Measurements from ENCODE around the gene ZFAND2A.

The ZFAND2A gene

DNA sequence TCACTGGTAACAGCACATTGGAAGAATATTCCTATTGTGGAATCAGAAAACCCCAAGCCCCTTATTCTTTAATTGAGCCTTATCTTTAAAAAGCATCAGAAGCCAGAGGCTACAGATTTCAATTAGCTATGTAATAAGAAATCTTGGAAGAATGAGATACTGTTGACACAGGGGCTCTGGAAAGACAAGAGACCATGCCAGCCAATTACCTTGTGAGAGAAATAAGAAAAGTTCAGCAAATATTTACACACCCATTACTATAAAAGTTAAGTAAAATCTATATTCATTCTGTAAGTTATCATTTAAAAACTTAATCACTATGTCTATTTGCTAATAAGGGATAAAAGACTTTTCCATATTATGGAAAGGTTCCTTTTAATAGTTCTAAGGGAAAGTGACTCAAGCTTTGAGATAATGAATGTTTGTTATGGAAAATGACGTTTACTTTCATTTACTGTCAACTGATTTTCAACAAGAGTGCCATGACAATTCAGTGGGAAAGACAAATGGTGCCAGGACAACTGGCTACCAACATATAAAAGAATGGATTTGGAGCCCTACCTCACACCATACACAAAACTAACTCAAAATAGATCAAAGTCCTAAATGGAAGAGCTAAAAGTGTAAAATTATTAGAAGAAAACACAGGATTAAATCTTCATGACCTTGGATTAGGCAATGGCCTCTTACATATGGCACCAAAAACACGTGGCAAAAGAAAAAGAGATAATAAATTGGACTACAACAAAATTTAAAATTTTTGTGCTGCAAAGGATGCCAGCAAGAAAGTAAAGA lies 28.3 kb downstream of the ZFAND2A start:
- no peak for TF ChIP-seq EP300 (IDR thresholded peaks at IDR 0.05; ENCODE audit: borderline replicate concordance)
- TF ChIP-seq TEAD4 (IDR thresholded peaks at IDR 0.05): no peak
- TF ChIP-seq CREB1 (IDR thresholded peaks at IDR 0.05; ENCODE audit: low read depth): no peak
- TF ChIP-seq YY1 (IDR thresholded peaks at IDR 0.05; ENCODE audit: low read depth): no peak
- TF ChIP-seq ZBTB7A (IDR thresholded peaks at IDR 0.05; ENCODE audit: low read depth): no peak
- TF ChIP-seq FOXM1 (IDR thresholded peaks at IDR 0.05; ENCODE audit: borderline replicate concordance, low read depth): no peak
- no peak for TF ChIP-seq TCF12 (IDR thresholded peaks at IDR 0.05; ENCODE audit: low read depth)
- TF ChIP-seq, protein P1, sequence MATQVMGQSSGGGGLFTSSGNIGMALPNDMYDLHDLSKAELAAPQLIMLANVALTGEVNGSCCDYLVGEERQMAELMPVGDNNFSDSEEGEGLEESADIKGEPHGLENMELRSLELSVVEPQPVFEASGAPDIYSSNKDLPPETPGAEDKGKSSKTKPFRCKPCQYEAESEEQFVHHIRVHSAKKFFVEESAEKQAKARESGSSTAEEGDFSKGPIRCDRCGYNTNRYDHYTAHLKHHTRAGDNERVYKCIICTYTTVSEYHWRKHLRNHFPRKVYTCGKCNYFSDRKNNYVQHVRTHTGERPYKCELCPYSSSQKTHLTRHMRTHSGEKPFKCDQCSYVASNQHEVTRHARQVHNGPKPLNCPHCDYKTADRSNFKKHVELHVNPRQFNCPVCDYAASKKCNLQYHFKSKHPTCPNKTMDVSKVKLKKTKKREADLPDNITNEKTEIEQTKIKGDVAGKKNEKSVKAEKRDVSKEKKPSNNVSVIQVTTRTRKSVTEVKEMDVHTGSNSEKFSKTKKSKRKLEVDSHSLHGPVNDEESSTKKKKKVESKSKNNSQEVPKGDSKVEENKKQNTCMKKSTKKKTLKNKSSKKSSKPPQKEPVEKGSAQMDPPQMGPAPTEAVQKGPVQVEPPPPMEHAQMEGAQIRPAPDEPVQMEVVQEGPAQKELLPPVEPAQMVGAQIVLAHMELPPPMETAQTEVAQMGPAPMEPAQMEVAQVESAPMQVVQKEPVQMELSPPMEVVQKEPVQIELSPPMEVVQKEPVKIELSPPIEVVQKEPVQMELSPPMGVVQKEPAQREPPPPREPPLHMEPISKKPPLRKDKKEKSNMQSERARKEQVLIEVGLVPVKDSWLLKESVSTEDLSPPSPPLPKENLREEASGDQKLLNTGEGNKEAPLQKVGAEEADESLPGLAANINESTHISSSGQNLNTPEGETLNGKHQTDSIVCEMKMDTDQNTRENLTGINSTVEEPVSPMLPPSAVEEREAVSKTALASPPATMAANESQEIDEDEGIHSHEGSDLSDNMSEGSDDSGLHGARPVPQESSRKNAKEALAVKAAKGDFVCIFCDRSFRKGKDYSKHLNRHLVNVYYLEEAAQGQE (IDR thresholded peaks at IDR 0.05; ENCODE audit: low read depth): no peak
- TF ChIP-seq CEBPB (IDR thresholded peaks at IDR 0.05): no peak
- TF ChIP-seq NFIC (IDR thresholded peaks at IDR 0.05): no peak
- TF ChIP-seq TAF1 (IDR thresholded peaks at IDR 0.05; ENCODE audit: low read depth): no peak
- TF ChIP-seq EGR1 (IDR thresholded peaks at IDR 0.05): no peak

DNA sequence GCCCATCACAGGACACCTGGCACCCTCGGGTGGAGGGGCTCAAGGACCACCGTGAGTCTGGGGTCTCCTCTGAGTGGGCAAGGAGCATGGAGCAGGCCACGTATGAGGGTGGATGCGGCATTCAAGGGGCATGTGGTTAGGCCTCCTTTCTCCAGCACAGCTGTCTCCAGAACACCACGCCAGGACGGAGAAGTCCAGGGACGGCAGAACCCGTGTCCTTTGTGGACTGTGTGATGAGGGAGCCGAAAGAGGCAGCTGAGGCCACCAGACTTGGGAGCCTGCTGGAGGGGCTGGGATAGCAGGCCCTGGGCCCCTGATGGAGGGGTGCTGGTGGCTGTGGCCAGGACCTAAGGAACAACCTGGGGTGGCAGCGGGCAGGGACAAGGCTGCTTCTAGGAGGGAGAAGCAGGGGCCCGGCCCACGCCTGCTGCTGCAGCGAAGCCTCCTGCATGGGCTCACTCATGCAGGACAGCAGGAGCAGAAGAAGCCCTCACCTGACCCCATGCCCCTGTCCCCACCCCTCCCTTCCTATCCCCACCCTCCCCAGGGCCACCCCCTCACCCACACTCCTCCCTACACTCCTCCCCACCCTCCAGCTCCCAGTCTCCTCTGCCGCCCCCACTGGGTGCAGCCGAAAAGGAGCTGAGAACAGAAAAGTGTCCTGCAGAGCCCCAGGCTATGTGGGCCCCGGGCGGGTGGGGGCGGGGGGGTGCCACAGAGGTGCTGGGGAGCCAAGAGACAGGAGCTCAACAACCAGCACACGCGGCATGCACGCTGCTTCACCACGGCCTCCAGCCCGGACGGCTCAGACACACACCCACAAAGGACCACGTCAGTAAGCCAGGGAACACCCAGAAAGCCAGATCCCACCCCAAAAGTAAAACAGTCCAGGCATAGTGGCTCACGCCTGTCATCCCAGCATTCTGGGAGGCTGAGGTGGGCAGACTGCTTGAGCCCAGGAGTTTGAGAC lies 29.7 kb downstream of the ZFAND2A start:
- TF ChIP-seq, protein P1 (IDR thresholded peaks at IDR 0.05; ENCODE audit: low read depth): no peak
- TF ChIP-seq ZBTB7A (IDR thresholded peaks at IDR 0.05; ENCODE audit: low read depth) (no peak), FOXM1 (IDR thresholded peaks at IDR 0.05; ENCODE audit: borderline replicate concordance, low read depth) (no peak), RAD21 (IDR thresholded peaks at IDR 0.05; ENCODE audit: low read depth) (no peak), CEBPB (IDR thresholded peaks at IDR 0.05) (no peak), CREB1 (IDR thresholded peaks at IDR 0.05; ENCODE audit: low read depth) (no peak), TEAD4 (IDR thresholded peaks at IDR 0.05) (no peak), YY1 (IDR thresholded peaks at IDR 0.05; ENCODE audit: low read depth) (no peak), EGR1 (IDR thresholded peaks at IDR 0.05) (no peak), EP300 (IDR thresholded peaks at IDR 0.05; ENCODE audit: borderline replicate concordance) (no peak), TAF1 (IDR thresholded peaks at IDR 0.05; ENCODE audit: low read depth) (no peak), TCF12 (IDR thresholded peaks at IDR 0.05; ENCODE audit: low read depth) (no peak), NFIC (IDR thresholded peaks at IDR 0.05) (no peak)
- TF ChIP-seq, protein P2, sequence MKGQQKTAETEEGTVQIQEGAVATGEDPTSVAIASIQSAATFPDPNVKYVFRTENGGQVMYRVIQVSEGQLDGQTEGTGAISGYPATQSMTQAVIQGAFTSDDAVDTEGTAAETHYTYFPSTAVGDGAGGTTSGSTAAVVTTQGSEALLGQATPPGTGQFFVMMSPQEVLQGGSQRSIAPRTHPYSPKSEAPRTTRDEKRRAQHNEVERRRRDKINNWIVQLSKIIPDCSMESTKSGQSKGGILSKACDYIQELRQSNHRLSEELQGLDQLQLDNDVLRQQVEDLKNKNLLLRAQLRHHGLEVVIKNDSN (IDR thresholded peaks at IDR 0.05): no peak
- TF ChIP-seq, protein P3, sequence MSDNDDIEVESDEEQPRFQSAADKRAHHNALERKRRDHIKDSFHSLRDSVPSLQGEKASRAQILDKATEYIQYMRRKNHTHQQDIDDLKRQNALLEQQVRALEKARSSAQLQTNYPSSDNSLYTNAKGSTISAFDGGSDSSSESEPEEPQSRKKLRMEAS (IDR thresholded peaks at IDR 0.05): no peak

DNA sequence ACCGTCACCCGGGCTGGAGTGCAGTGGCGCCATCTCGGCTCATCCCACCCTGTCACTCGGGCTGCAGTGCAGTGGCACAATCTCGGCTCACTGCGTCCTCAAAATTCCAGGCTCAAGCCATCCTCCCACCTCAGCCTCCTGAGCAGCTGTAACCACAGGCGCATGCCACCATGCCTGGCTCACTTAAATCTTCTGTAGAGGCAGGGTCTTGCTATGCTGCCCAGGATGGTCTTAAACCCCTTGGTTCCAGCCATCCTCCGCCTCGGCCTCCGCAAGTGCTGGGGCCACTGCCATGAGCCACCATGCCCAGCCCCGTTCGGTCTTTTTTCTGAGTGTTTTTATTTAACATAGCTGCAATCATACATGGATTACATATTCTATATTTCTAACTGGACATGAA lies 30.6 kb downstream of the ZFAND2A start:
- TF ChIP-seq FOXM1 (IDR thresholded peaks at IDR 0.05; ENCODE audit: borderline replicate concordance, low read depth): no peak
- no peak for TF ChIP-seq RAD21 (IDR thresholded peaks at IDR 0.05; ENCODE audit: low read depth)

DNA sequence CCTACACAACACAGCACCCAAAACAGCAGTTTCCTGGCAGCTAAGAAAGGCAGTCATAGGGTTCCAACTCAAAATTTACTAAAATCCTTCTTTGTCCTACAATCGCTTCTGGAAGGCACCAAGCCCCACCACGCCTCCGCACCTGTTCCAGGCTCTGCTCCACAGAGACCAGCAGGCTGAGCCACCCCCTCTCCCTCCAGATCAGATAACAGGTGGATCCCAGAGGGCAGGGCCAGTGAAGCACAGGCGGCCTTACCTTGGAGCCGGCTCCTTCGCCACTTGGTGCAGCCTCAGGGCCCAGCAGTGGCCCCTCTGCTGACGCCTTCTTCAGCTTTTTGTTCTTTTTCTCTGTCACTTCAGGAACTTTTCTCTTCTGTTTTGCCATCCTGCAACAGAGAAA lies 33.0 kb downstream of the ZFAND2A start:
- no peak for TF ChIP-seq EP300 (IDR thresholded peaks at IDR 0.05; ENCODE audit: borderline replicate concordance)
- no peak for TF ChIP-seq NFIC (IDR thresholded peaks at IDR 0.05)
- no peak for TF ChIP-seq TEAD4 (IDR thresholded peaks at IDR 0.05)
- no peak for TF ChIP-seq FOXM1 (IDR thresholded peaks at IDR 0.05; ENCODE audit: borderline replicate concordance, low read depth)
- TF ChIP-seq ZBTB7A (IDR thresholded peaks at IDR 0.05; ENCODE audit: low read depth): no peak
- no peak for TF ChIP-seq EGR1 (IDR thresholded peaks at IDR 0.05)
- TF ChIP-seq CREB1 (IDR thresholded peaks at IDR 0.05; ENCODE audit: low read depth): no peak
- TF ChIP-seq TCF12 (IDR thresholded peaks at IDR 0.05; ENCODE audit: low read depth): no peak
- no peak for TF ChIP-seq RAD21 (IDR thresholded peaks at IDR 0.05; ENCODE audit: low read depth)
- no peak for TF ChIP-seq YY1 (IDR thresholded peaks at IDR 0.05; ENCODE audit: low read depth)
- no peak for TF ChIP-seq TAF1 (IDR thresholded peaks at IDR 0.05; ENCODE audit: low read depth)
- TF ChIP-seq, protein P1 (IDR thresholded peaks at IDR 0.05; ENCODE audit: low read depth): no peak

All from Ishikawa (cell line).